ENCODE results near the gene FHAD1.
"Not testable (repeated sequence)": the region's sequence is repeated elsewhere in the genome, so short reads cannot be mapped to it uniquely, and the experiment has no call there.

Gene FHAD1

DNA sequence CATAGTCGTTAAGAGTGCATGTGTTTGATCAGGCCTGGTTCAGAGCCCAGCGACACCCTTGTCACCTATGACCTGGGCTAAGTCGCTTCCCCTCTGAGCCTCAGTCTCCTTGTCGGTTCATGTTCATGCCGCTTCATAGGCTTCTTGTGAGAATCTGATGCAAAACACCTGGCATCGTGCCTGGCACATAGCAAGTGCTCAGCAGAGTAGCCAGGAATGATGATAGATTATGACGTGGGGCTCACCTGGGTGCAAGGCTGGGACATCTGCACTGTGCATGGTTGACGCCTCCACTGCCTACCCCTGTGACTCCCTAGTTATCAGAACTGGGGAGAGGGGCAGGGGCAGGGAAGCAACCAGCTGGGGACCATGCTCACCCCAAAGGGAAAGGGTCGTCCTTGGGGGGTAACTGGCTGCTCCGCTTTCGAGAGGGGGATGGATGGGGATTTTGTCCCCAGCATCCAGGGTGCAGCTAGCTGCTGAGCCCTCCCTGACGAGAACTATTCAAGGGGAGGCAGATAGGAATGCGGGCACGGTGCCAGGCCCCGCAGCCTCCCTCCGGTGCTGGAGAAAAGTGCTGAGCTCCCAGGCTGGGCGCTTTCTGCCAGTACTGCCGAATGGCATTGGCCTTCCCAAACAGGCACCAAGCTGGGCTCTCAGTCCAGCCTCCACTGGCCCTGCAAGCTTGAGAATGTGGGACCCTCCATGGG, 171.9 kb downstream of the FHAD1 start:
- DNase-seq (ENCODE audit: low spot score): no peak

- DNase-seq (ENCODE audit: low spot score): no peak
These were observed 173.9 kb downstream of the FHAD1 start for GRCh38 chr1:15420853-15421465.

DNA sequence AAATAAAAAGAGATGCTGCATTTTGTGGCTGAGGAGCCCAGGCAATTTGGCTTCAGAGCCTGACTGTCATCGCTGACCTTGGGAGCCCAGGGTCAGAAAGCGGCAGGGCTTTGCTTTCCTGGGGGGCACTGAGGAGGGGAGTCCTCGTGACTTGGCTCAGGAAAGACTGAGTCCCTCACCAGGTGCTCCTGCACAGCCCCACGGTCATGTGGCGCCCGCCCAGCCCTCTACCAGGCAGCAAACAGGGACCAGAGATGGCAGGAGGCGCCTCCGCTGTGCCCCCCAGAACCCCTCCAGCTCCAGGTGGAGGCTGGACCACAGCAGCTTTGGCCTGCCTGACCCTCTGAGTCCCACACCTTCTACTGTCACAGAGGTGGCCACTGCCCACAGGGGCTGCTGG, 175.8 kb downstream of the FHAD1 start:
- DNase-seq (ENCODE audit: low spot score): no peak

- no peak for DNase-seq (ENCODE audit: low spot score)
These were observed 176.5 kb downstream of the FHAD1 start for GRCh38 chr1:15423355-15424077.

DNA sequence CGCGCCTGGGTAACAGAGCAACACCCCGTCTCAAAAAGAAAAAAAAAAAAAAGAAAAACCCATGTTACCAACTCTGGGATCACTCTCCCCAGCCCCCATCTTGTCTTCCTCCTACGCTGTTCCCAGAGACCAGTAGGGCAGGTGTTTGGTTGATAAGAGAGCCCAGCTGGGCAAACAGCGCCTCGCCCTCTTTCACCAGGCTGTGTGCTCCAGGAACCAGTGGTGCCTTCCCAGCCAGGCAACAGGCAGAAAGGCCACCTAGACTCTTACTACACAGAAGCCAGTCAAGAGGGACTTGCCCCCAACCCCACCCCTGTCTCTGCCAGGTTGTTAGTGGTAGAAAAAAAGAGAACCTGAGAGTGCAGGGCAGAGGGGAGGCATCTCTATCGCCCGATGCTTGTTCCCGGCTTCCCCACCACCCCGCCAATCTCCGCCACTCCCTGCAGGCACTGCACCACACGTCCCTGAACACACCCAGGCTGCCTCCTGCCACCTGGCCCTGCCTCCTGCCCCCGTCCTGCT, 177.2 kb downstream of the FHAD1 start:
- DNase-seq (ENCODE audit: low spot score): no peak

DNA sequence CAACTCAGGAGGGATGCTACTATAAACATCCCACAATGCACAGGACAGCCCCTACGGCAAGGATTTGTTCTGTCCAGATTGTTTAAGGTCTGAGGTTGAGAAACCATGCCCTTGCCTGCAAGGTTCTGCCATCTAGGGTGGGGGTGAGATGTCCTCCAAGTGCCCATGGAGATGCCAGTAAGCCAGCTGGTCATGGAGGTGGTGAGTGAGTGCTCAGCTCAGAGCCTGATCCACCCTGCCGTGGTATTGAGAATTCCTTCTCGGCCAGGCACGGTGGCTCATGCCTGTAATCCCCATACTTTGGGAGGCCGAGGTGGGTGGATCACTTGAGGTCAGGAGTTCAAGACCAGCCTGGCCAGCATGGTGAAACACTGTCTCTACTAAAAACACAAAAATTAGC, 178.0 kb downstream of the FHAD1 start:
- no peak for DNase-seq (ENCODE audit: low spot score)

GRCh38 chr1:15425521-15425920, 178.5 kb downstream of the FHAD1 start:
- no peak for DNase-seq (ENCODE audit: low spot score)

DNA sequence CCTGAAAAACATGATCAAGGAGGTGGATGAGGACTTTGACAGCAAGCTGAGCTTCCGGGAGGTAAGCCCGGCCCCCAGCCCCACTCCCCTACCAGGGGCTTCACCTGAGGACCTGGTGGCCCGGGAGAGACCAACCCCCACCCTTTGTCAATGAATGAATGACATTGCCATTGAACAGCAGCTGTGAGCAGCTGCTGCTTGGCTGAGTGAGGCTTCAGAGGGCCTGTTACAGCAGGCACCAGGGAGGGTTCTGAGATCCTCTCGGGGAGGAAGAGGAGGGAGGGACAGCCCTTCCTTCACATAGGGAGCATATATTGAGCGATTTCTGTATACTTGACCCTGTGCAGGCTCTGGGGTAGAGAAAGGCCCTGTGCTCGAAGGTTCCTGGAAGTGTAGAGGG, 178.9 kb downstream of the FHAD1 start:
- no peak for DNase-seq (ENCODE audit: low spot score)

DNA sequence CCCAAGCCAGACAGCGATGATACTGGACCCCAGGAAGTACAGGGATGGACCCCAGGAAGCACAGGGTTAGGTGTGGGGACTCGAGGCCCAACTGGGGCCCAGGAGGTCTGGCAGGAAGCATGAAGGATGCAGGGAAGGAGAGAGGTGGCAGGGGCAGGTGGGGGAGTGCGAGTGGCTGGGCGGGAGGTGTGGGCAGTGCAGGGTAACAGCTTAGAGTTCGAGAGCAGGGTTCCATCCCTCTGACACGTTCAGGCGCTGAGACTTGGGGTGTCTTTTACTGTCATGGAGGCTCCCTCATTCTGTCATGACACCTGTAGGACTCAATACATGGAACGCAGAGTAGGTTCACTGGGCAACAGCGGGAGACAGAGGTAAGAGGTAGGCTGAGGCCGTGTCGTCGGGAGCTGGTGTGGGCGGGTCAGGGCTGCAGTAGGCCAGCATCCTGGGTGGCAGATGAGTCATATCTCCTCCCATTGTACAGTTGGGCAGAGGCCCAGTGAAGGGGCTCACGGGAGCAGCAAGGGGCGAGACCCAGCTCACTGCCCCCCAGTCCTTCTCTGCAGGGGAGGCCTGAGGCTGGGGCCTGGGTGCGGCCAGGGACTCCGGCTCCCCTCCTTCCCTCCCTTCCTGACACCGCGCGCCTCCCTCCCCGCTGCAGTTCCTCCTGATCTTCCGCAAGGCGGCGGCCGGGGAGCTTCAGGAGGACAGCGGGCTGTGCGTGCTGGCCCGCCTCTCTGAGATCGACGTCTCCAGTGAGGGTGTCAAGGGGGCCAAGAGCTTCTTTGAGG, 179.7 kb downstream of the FHAD1 start:
- DNase-seq (ENCODE audit: low spot score): no peak

DNA sequence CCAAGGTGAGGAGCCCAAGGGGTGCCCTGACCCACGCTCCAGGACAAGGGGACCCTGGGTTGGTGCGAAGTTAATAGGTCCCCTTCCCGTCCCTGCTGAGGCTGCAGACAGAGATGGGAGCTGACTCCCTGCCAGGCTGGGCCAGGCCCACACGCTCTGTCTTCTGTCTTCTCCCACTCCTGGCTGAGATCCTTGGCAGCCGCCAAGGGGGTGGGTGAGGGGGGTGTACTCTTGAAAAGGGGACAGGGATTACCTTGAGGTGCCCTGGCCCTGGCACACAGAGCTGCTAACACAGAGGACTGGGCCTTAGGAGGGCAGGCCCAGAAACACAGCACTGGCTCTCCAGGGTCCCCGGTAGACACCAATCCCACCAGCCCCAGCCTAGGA, 180.2 kb downstream of the FHAD1 start:
- no peak for DNase-seq (ENCODE audit: low spot score)

DNA sequence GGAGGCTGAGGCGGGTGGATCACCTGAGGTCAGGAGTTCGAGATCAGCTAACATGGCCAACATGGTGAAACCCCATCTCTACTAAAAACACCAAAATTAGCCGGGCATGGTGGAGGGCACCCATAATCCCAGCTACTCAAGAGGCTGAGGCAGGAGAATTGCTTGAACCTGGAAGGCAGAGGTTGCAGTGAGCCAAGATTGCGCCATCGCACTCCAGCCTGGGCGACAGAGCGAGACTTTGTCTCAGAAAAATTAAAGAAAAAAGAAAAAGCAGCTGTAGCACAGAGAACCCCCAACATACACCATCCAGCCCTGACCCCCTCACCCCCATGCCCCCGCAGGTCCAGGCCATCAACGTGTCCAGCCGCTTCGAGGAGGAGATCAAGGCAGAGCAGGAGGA, 181.2 kb downstream of the FHAD1 start:
- DNase-seq (ENCODE audit: low spot score): not testable (repeated sequence)

DNA sequence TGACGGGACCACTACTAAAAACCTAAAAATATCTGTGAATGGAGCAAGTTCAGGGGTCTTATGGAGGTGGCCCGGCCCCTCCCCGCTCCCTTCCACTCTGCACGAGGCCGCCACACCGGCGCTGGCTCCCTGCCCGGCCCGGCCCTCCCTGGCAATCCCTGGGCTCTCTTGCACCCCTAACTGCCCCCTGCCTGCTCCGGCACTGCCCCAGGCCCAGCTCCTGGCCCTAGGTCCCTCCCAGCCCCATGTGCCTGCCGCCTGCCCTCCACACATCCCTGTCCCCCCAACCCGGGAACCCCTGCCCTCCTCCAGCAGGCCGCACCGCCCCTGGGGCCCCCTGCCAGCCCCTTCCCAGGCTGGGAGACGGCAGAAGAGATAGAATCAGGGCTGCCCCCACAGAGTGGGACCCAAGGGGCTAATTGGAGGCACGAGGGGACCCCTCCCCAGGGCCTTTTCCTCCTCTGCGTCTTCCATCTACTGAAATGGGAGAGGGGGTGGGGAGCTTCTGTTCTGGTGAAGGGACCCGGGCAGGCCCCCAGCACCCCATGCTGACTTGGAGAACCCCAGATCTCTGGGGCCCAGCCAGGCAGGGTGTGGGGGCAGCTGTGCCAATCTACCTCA, 181.9 kb downstream of the FHAD1 start:
- DNase-seq (ENCODE audit: low spot score): no peak

GRCh38 chr1:15429701-15430149, 182.7 kb downstream of the FHAD1 start:
- DNase-seq (ENCODE audit: low spot score): no peak

DNA sequence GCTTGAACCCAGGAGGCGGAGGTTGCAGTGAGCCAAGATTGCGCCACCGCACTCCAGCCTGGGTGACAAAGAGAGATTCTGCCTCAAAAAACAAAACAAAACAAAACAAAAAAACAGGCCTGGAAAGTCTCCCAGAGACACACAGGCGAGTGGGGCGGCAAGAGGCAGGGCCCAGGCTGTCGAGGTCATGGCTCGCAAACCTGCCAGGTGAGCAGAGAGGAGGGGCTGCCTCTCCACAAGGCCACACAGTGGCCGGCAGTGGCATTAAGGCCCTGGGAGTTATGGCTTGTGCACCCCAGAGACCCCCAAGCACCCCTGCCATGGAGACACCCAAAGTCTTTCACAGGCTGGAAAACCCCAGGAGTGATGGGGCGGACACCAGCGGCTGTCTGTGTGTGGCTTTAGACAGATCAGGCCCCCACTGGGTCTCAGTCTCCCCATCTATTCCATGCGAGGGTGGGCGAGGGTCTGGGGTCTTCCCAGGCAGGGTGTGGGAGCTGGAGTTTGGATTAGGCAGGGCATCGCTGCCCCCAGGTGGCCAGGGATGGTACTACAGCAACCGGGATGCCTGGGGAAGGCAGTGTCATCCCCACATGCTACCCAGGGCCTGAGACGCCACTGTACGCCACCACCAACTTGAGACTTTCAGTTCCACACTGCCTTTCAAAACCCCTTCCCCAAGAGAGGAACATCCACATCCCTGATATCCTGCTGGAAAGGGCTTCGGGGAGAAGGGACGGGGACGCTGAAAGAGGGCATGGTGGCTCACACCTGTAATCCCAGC, 184.0 kb downstream of the FHAD1 start:
- DNase-seq (ENCODE audit: low spot score): peak; percentile 86

DNA sequence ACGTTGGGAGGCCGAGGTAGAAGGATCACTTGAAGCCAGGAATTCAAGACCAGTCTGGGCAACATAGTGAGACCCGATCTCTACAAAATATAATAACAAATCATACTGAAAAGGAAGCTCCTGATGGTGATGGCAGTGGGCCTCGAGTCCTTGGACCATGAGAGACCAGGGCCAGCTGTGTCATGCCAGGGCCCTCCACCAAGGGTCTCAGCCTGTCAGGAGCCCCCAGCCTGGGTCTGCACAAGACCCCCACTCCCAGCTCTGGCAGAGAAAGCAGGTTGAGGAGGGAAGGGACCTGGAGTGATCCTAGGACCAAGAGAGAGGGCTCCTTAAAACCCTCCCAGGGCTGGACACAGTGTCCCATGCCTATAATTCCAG, 184.5 kb downstream of the FHAD1 start:
- no peak for DNase-seq (ENCODE audit: low spot score)

GRCh38 chr1:15432324-15432723, 185.3 kb downstream of the FHAD1 start:
- DNase-seq (ENCODE audit: low spot score): no peak

DNA sequence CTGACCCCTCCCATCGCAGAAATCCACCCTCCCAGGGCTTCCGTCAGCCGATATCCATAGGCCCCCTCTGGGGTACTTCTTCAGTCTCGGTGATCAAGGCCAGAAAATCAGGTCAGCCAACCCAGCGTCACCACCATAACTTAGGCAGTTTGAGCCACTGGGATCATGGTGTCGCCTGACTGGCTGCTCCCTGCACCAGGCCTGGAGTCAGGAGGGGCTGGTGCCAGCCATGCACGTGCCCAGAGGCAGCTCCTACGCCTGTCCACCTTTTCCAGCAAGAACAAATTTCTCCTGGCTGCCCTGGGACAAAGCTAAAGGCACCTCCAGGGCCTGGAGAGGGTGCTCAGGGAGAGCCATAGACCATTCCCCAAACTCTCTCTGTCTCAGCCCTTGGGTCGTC, 186.4 kb downstream of the FHAD1 start:
- no peak for DNase-seq (ENCODE audit: low spot score)

- DNase-seq (ENCODE audit: low spot score): peak; percentile 70
These were observed 187.7 kb downstream of the FHAD1 start for GRCh38 chr1:15434739-15435138.

DNA sequence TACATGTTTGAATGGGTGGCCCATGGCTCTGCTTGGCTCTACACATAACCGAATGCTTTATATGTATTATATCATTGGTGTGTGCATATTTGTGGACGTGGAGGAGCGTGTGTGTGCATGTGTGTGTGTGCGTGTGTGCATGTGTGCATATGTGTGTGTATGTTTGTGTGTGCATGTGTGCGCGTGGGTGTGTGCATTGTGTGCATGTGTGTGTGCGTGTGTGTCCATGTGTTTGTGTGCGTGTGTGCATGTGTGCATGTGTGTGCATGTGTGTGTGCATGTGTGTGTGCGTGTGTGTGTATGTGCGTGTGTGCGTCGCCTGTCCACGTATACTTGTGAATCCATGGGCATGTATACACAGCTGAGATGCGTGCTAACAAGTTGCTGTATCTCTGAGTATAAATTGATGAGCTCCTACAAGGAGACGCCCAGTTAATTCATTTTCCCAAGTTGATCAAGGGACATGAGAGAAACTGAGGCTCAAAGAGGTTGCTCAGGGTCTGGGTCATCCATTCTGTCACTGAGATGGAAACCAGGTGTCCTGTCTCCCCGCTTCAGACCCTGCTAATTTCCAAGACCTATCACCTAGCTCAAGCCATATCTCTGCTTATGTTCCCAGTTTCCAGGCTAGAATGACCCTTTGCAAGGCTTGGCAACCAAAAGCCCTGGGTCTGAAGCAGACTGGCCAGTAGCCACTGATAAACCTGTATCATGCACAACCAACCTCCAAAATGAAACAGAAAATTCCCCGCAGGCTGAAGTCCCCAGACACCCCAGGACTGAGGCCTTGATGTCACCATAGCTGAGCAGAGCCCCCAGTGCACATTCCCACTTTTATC, 188.4 kb downstream of the FHAD1 start:
- DNase-seq (ENCODE audit: low spot score): no peak

DNA sequence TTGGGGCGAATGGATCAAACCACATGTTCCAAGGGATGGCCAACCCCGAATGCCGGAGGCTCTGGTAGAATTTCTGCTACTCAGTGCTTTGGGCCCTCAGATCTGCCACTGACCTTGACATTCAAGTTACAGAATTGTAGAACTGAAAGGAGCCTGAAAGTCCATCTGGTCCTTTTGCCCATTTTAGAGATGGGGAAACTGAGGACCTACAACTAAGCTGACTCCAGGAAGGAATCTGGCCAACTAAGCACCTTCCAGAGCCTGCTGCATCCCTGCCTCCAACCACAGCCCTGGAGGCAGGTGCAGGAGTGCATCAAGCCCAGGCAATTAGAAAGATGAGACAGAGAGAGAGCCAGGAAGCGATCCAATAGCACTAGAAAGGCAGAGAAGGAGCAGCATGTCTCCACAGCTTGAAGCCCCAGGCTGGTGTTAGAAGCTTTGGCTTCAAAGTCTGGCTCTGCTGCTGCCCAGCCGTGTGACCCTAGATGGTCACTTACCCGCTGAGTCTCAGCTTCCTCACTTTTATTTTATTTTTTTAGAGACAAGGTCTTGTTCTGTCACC, 189.9 kb downstream of the FHAD1 start:
- no peak for DNase-seq (ENCODE audit: low spot score)
